GM23338 (cell line): ENCODE measurements around the gene DTX4. TPM values are rescaled to one million over a fixed set of nuclear protein-coding genes. Genes with fewer than 3 reads are reported as not detected.

Experiments used
- ATAC-seq: fragments of 200-7000 bp; cut with Tn5 transposase; 3 replicates; pipeline ENCODE4 v1.9.1; 2020
- DNase-seq: peaks from one replicate; pipeline ENCODE4 v3.0.0-alpha.2; 2015; ENCODE audit warnings: low spot score
- H2AFZ ChIP-seq: fragments of 200-600 bp; sonication (generic); 2 replicates; pipeline ENCODE4 v1.8.0; 2016; ENCODE audit warnings: antibody characterized with exemption, mild to moderate bottlenecking, moderate library complexity
- H3F3A ChIP-seq: fragments of 200-600 bp; sonication (generic); replicated peaks from 2 replicates; pipeline ENCODE4 v1.8.0; 2017; ENCODE audit warnings: antibody characterized with exemption, mixed run types, low read depth
- H3K27ac ChIP-seq: fragments of 200-600 bp; sonication (generic); 2 replicates; pipeline ENCODE4 v1.6.1; 2016; ENCODE audit warnings: low read depth
- H3K27me3 ChIP-seq: fragments of 200-600 bp; sonication (generic); 2 replicates; pipeline ENCODE4 v1.8.0; 2016; ENCODE audit warnings: mild to moderate bottlenecking, mixed run types, moderate library complexity; ENCODE audit not compliant: insufficient read depth
- H3K36me3 ChIP-seq: fragments of 200-600 bp; sonication (generic); 2 replicates; pipeline ENCODE4 v1.8.0; 2016; ENCODE audit warnings: mild to moderate bottlenecking; ENCODE audit not compliant: insufficient read depth
- H3K4me1 ChIP-seq: fragments of 200-600 bp; sonication (generic); 2 replicates; pipeline ENCODE4 v1.8.0; 2016; ENCODE audit warnings: mild to moderate bottlenecking, moderate library complexity; ENCODE audit not compliant: insufficient read depth
- H3K4me2 ChIP-seq: fragments of 200-600 bp; sonication (generic); 2 replicates; pipeline ENCODE4 v1.7.1; 2017; ENCODE audit warnings: mixed run types
- H3K4me3 ChIP-seq: fragments of 200-600 bp; sonication (generic); 2 replicates; pipeline ENCODE4 v1.6.1; 2016; ENCODE audit warnings: mixed run types
- H3K79me2 ChIP-seq: fragments of 200-600 bp; sonication (generic); replicated peaks from 2 replicates; pipeline ENCODE4 v1.8.0; 2017; ENCODE audit warnings: mild to moderate bottlenecking; ENCODE audit not compliant: insufficient read depth
- H3K9me2 ChIP-seq: fragments of 200-600 bp; sonication (generic); 2 replicates; pipeline ENCODE4 v1.8.0; 2017; ENCODE audit not compliant: insufficient read depth
- H4K20me1 ChIP-seq: fragments of 200-600 bp; sonication (generic); replicated peaks from 2 replicates; pipeline ENCODE4 v1.8.0; 2017; ENCODE audit warnings: mild to moderate bottlenecking; ENCODE audit not compliant: insufficient read depth
- H3K27ac Mint-ChIP-seq: 2 replicates; pipeline ENCODE4 v1.8.0; 2020; ENCODE audit warnings: inconsistent platforms, mild to moderate bottlenecking, moderate library complexity, mixed read lengths
- H3K27me3 Mint-ChIP-seq: 3 replicates; pipeline ENCODE4 v1.8.0; 2022; ENCODE audit warnings: low read depth, mild to moderate bottlenecking, moderate library complexity, mixed read lengths, inconsistent platforms; ENCODE audit not compliant: insufficient read depth, poor library complexity
- H3K36me3 Mint-ChIP-seq: 3 replicates; pipeline ENCODE4 v1.8.0; 2021; ENCODE audit warnings: low read depth, mild to moderate bottlenecking, inconsistent platforms, moderate library complexity, mixed read lengths
- H3K4me1 Mint-ChIP-seq: 3 replicates; pipeline ENCODE4 v1.8.0; 2020; ENCODE audit warnings: mild to moderate bottlenecking, inconsistent platforms, mixed read lengths
- H3K4me3 Mint-ChIP-seq: 3 replicates; pipeline ENCODE4 v1.8.0; 2021; ENCODE audit warnings: moderate library complexity, mild to moderate bottlenecking, inconsistent platforms, mixed read lengths
- H3K9me3 Mint-ChIP-seq: 3 replicates; pipeline ENCODE4 v1.8.0; 2020; ENCODE audit warnings: moderate library complexity, mild to moderate bottlenecking, inconsistent platforms, mixed read lengths
- CREB1 ChIP-seq: fragments of 250-450 bp; sonication (Bioruptor Pico); IDR thresholded peaks from 2 replicates; pipeline ENCODE4 v1.5.0; 2020; ENCODE audit warnings: low read depth, mild to moderate bottlenecking, moderate library complexity
- EZH2 ChIP-seq: fragments of 200-600 bp; sonication (generic); IDR thresholded peaks from one replicate; pipeline ENCODE4 v1.8.0; 2017; ENCODE audit warnings: antibody characterized with exemption, mild to moderate bottlenecking, low read depth; ENCODE audit not compliant: unreplicated experiment
- EZH2phosphoT487 ChIP-seq: fragments of 200-600 bp; sonication (generic); IDR thresholded peaks from one replicate; pipeline ENCODE4 v1.8.1; 2018; ENCODE audit warnings: antibody characterized with exemption; ENCODE audit not compliant: unreplicated experiment
- JUNB ChIP-seq: IDR thresholded peaks from one replicate; pipeline ENCODE4 v1.6.1; 2016; ENCODE audit warnings: antibody characterized with exemption; ENCODE audit not compliant: unreplicated experiment
- NANOG ChIP-seq: IDR thresholded peaks from 2 replicates; pipeline ENCODE4 v1.6.1; 2016; ENCODE audit warnings: antibody characterized with exemption, borderline replicate concordance
- POLR2AphosphoS5 ChIP-seq: IDR thresholded peaks from 2 replicates; pipeline ENCODE4 v1.6.1; 2016; ENCODE audit warnings: antibody characterized with exemption, low read depth
- STAT1 ChIP-seq: IDR thresholded peaks from one replicate; pipeline ENCODE4 v1.6.1; 2016; ENCODE audit warnings: antibody characterized with exemption; ENCODE audit not compliant: unreplicated experiment
- ZNF114 ChIP-seq: fragments of 250-450 bp; sonication (Bioruptor Pico); IDR thresholded peaks from 2 replicates; pipeline ENCODE4 v1.5.0; 2020; ENCODE audit warnings: mild to moderate bottlenecking, moderate library complexity
- ZNF331 ChIP-seq: fragments of 250-450 bp; sonication (Bioruptor Pico); IDR thresholded peaks from 2 replicates; pipeline ENCODE4 v1.5.0; 2020; ENCODE audit warnings: low read depth, mild to moderate bottlenecking, moderate library complexity
- ZNF462 ChIP-seq: fragments of 250-450 bp; sonication (Bioruptor Pico); IDR thresholded peaks from 2 replicates; pipeline ENCODE4 v1.5.0; 2020; ENCODE audit warnings: mild to moderate bottlenecking, moderate library complexity
- polyA plus RNA-seq: library from polyadenylated mRNA; unstranded; fragments of >200 nt; fragmentation: Nextera tagmentation; extraction: Ambion mirVana; gene quantifications from 2 replicates; pipeline ENCODE4 v1.2.1, GENCODE V29; 2016
- total RNA-seq: library from RNA; depleted of rRNA; stranded (reverse); fragments of >200 nt; shearing (Covaris generic); gene quantifications from 2 replicates; pipeline ENCODE4 v1.2.3, GENCODE V29; 2014
- TF ChIP-seq, protein P1 (sequence below), 2 experiments: fragments of 200-600 bp in 1 of 2; sonication (generic) in 1 of 2; conservative IDR thresholded peaks; 2 replicates each; pipeline versions ENCODE4 v1.5.1 to v1.6.1; 2016 to 2017; ENCODE audit warnings: antibody characterized with exemption in 2 of 2, low read depth in 2 of 2, mild to moderate bottlenecking in 2 of 2, moderate library complexity in 1 of 2
- TF ChIP-seq, protein P2 (sequence below): IDR thresholded peaks from one replicate; pipeline ENCODE4 v1.6.1; 2018; ENCODE audit warnings: antibody characterized with exemption; ENCODE audit not compliant: unreplicated experiment
- TF ChIP-seq, protein P3 (sequence below): IDR thresholded peaks from 2 replicates; pipeline ENCODE4 v1.6.1; 2016; ENCODE audit warnings: antibody characterized with exemption

The DTX4 gene
- total and polyA plus RNA-seq, 2 experiments from 2014 or later = 4.2 to 14.7 TPM

- no peaks in the 10 kb centered on the region for H3K79me2 ChIP-seq
- ATAC-seq (no peak), DNase-seq (no peak)
- Mint-ChIP-seq H3K27ac (no peak overlapping the region), H3K4me3 (no peak overlapping the region), H3K9me3 (peaks cover 44% of the 10 kb centered on the region), H3K36me3 (peaks cover 19% of the 10 kb centered on the region; the same call in 2 of the 3 replicates), H3K27me3 (no peaks in the 10 kb centered on the region), H3K4me1 (no peaks in the 10 kb centered on the region)
- no peaks in the 10 kb centered on the region for H3F3A ChIP-seq
- H3K36me3 ChIP-seq = peaks cover 23% of the 10 kb centered on the region; the same call in 1 of the 2 replicates
- H2AFZ ChIP-seq = no peak overlapping the region
- H3K4me1 ChIP-seq = no peaks in the 10 kb centered on the region
- no peak overlapping the region for H3K4me2 ChIP-seq
- H3K27ac ChIP-seq = no peak overlapping the region
- no peaks in the 10 kb centered on the region for H3K27me3 ChIP-seq
- TF ChIP-seq, protein P1, sequence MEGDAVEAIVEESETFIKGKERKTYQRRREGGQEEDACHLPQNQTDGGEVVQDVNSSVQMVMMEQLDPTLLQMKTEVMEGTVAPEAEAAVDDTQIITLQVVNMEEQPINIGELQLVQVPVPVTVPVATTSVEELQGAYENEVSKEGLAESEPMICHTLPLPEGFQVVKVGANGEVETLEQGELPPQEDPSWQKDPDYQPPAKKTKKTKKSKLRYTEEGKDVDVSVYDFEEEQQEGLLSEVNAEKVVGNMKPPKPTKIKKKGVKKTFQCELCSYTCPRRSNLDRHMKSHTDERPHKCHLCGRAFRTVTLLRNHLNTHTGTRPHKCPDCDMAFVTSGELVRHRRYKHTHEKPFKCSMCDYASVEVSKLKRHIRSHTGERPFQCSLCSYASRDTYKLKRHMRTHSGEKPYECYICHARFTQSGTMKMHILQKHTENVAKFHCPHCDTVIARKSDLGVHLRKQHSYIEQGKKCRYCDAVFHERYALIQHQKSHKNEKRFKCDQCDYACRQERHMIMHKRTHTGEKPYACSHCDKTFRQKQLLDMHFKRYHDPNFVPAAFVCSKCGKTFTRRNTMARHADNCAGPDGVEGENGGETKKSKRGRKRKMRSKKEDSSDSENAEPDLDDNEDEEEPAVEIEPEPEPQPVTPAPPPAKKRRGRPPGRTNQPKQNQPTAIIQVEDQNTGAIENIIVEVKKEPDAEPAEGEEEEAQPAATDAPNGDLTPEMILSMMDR (conservative IDR thresholded peaks at IDR 0.05; ENCODE audit: low read depth in 2 of 2) = no peak
- TF ChIP-seq JUNB = no peak
- no peak for TF ChIP-seq POLR2AphosphoS5
- no peak for TF ChIP-seq EZH2phosphoT487
- no peak for TF ChIP-seq STAT1
- TF ChIP-seq ZNF462 (CRISPR knock-in tag) = no peak
- no peak for TF ChIP-seq ZNF331 (CRISPR knock-in tag)
- no peak for TF ChIP-seq CREB1 (CRISPR knock-in tag)
- no peak for TF ChIP-seq ZNF114 (CRISPR knock-in tag)
- no peak for TF ChIP-seq NANOG
- TF ChIP-seq, protein P2, sequence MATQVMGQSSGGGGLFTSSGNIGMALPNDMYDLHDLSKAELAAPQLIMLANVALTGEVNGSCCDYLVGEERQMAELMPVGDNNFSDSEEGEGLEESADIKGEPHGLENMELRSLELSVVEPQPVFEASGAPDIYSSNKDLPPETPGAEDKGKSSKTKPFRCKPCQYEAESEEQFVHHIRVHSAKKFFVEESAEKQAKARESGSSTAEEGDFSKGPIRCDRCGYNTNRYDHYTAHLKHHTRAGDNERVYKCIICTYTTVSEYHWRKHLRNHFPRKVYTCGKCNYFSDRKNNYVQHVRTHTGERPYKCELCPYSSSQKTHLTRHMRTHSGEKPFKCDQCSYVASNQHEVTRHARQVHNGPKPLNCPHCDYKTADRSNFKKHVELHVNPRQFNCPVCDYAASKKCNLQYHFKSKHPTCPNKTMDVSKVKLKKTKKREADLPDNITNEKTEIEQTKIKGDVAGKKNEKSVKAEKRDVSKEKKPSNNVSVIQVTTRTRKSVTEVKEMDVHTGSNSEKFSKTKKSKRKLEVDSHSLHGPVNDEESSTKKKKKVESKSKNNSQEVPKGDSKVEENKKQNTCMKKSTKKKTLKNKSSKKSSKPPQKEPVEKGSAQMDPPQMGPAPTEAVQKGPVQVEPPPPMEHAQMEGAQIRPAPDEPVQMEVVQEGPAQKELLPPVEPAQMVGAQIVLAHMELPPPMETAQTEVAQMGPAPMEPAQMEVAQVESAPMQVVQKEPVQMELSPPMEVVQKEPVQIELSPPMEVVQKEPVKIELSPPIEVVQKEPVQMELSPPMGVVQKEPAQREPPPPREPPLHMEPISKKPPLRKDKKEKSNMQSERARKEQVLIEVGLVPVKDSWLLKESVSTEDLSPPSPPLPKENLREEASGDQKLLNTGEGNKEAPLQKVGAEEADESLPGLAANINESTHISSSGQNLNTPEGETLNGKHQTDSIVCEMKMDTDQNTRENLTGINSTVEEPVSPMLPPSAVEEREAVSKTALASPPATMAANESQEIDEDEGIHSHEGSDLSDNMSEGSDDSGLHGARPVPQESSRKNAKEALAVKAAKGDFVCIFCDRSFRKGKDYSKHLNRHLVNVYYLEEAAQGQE = no peak
- TF ChIP-seq, protein P3, sequence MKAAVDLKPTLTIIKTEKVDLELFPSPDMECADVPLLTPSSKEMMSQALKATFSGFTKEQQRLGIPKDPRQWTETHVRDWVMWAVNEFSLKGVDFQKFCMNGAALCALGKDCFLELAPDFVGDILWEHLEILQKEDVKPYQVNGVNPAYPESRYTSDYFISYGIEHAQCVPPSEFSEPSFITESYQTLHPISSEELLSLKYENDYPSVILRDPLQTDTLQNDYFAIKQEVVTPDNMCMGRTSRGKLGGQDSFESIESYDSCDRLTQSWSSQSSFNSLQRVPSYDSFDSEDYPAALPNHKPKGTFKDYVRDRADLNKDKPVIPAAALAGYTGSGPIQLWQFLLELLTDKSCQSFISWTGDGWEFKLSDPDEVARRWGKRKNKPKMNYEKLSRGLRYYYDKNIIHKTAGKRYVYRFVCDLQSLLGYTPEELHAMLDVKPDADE = no peak
- TF ChIP-seq EZH2 = no peak
- H3K4me3 ChIP-seq = no peak overlapping the region
- H3K9me2 ChIP-seq = peaks cover 9% of the 10 kb centered on the region
- H4K20me1 ChIP-seq = no peaks in the 10 kb centered on the region
Measured at GRCh38 chr11:59243633-59244032, 71.7 kb downstream of the DTX4 start.
